ENCODE results near the gene ANKFN1. TPM values are rescaled to one million over a fixed set of nuclear protein-coding genes. Genes with fewer than 3 reads are reported as not detected.

Gene ANKFN1
- total and polyA plus RNA-seq, 2 of the 13 experiments (the other 11 are each of a cell fraction or from before 2014, with no cell fraction given), result not detected

DNA sequence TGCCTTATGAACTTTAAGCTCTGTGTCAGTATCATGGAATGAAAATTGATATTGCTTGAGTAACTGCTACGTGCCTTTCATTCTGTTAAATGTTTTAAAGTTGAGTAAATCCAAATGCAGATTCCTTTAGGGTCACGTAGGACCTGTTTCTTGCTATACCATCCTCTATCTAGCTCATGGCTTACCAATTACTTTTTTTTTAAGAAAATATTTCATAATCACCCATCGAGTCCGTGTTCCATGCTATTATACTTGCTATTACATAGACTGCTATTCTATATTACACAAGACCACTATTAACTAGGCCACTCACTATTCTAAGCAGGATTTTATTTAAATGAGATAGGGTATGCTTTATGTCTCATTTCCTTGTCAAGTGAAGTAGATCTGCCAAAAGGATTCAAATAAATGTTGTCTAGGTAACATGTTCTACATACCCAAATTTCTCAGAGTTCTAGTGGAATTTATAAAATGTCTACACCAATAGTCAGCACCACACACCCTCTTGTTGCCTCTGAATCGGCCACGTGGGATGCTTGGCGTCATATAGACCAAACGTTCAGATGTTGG is 11.9 kb downstream of the ANKFN1 start:
- Histone ChIP-seq H3K4me3 (replicated peaks in 1 of 3; ENCODE audit: insufficient read depth in 1 of 3, low read depth in 2 of 3, low read length in 3 of 3) (no peak overlapping the region), H4K20me1 (ENCODE audit: insufficient read depth, low read length) (no peaks in the 10 kb centered on the region), H3K9ac (ENCODE audit: insufficient read depth, low read depth, low read length) (no peak overlapping the region), H3K4me2 (ENCODE audit: low read depth, low read length) (no peak overlapping the region), H3K27me3 (ENCODE audit: control insufficient read depth in 1 of 2, insufficient read depth in 2 of 2, low read length in 2 of 2) (no peaks in the 10 kb centered on the region; a peak in 1 of 5 replicates), H2AFZ (ENCODE audit: low read length) (no peak overlapping the region), H3K36me3 (replicated peaks in 1 of 2; ENCODE audit: control insufficient read depth in 1 of 2, insufficient read depth in 2 of 2, low read length in 2 of 2) (no peaks in the 10 kb centered on the region), H3K79me2 (ENCODE audit: insufficient read depth, low read length) (no peaks in the 10 kb centered on the region), H3K4me1 (ENCODE audit: insufficient read depth, low read length) (no peaks in the 10 kb centered on the region), H3K9me3 (ENCODE audit: low read length) (no peaks in the 10 kb centered on the region), H3K27ac (ENCODE audit: extremely low read length, insufficient read depth, low read length) (no peak overlapping the region)
- ChIA-PET CTCF (ENCODE audit: low intra/inter-chr PET ratio, low total read pairs) (no interaction called here), POLR2A (no interaction called here)
- TF ChIP-seq GATAD2A (CRISPR knock-in tag; IDR thresholded peaks at IDR 0.05) (no peak), ZNF629 (CRISPR knock-in tag; conservative IDR thresholded peaks at IDR 0.05) (no peak), ZNF768 (CRISPR knock-in tag; IDR thresholded peaks at IDR 0.05) (no peak), GLMP (CRISPR knock-in tag; IDR thresholded peaks at IDR 0.05; ENCODE audit: borderline replicate concordance) (no peak), CCAR2 (optimal IDR thresholded peaks at IDR 0.05; ENCODE audit: low read depth, low read length) (no peak), NFYC (CRISPR knock-in tag; IDR thresholded peaks at IDR 0.05) (no peak), GMEB1 (CRISPR knock-in tag; IDR thresholded peaks at IDR 0.05; ENCODE audit: borderline replicate concordance) (no peak)
- BruUV-seq (replicated peaks), result no TSS peak
- ATAC-seq (no peak), FAIRE-seq (no peak), DNase-seq (ENCODE audit: low spot score) (no peak)
- intact Hi-C loops (cut with micrococcal nuclease; ENCODE audit: unreplicated experiment), result no loop called here
- WGBS (ENCODE audit: low lambda C conversion rate), result 20% methylated on average over 8 of the region's 8 CpGs
- in situ Hi-C loops (cut with HindIII; ENCODE audit: extremely low pct_ligation_motif_present, low pct_unique_long_range_greater_than_20kb), result no loop called here

All from HepG2 (cell line).